ENCODE data around the gene GPX3.

DNA sequence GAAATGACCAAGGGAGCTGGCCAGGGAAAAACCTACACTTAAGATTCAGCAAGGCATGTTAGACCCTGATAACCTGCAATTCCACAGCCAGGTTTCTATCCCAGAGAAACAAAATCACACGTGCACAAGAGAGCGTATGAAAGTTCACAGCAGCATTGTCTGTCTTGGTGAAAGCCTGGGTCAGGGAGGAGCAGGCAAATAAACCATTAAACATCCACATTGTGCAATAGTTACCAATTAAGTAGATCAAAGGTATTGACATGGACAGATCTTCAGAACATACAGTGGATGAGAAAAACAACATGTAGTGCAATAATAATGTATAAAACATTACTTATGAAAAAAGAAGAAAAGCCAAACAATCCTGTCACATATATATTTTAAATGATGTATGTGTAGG lies 15.9 kb upstream of the GPX3 start:
- TF ChIP-seq GATA3 (IDR thresholded peaks at IDR 0.05; ENCODE audit: low read depth, low read length) (no peak), GATA2 (IDR thresholded peaks at IDR 0.05; ENCODE audit: low read depth, low read length) (no peak)

Data from SH-SY5Y (cell line).